Omental fat pad (tissue), 4 donors: ENCODE measurements around the gene SLC22A1. TPM values are rescaled to one million over a fixed set of nuclear protein-coding genes. Genes with fewer than 3 reads are reported as not detected.

Source experiments
- ATAC-seq: fragments of 150-250 bp; one replicate; pipeline ENCODE4 v1.9.1; 2016; ENCODE audit warnings: mild to moderate bottlenecking, moderate library complexity; ENCODE audit not compliant: low FRiP score
- DNase-seq: peaks from one replicate; pipeline ENCODE4 v3.0.0-alpha.2; 2019; ENCODE audit warnings: low spot score
- CTCF ChIP-seq, 3 donors: fragments of 450-650 bp; IDR thresholded peaks; one replicate each; pipeline ENCODE4 v1.5.1; 2016 to 2017; ENCODE audit warnings: antibody characterized with exemption in 3 of 3, mild to moderate bottlenecking in 3 of 3, moderate library complexity in 2 of 3
- small RNA-seq: library from RNA; depleted of rRNA; stranded (forward); fragments of <200 nt; gene quantifications from one replicate; pipeline ENCODE3, GENCODE V24; 2016
- total RNA-seq, 4 donors: library from RNA; depleted of rRNA; stranded (reverse); fragments of >200 nt; gene quantifications; one replicate each; pipeline ENCODE4 v1.1.0, GENCODE V29; 2016

Gene SLC22A1
- total RNA-seq, 4 donors from 2014 or later: 0.65 to 2.5 (median 1.0) TPM

GRCh38 chr6:160203953-160204352 is 82.3 kb downstream of the SLC22A1 start:
- TF ChIP-seq CTCF (IDR thresholded peaks at IDR 0.05): no peak
- DNase-seq: no peak
- ATAC-seq: no peak

- no peak for DNase-seq
- TF ChIP-seq CTCF (IDR thresholded peaks at IDR 0.05): no peak
- ATAC-seq: no peak
Observed at GRCh38 chr6:160204710-160205109, 83.1 kb downstream of the SLC22A1 start.

- DNase-seq: no peak
- no peak for TF ChIP-seq CTCF (IDR thresholded peaks at IDR 0.05)
- no peak for ATAC-seq
Observed at GRCh38 chr6:160207618-160208017, 86.0 kb downstream of the SLC22A1 start.

Small RNA genes within 50 kb of the gene (small RNA-seq; reads per million reads assigned to genes)
- not detected for gene AL645733.1

Other genes starting within 250 kb of the SLC22A1 start
- under 1 TPM in 1 of 4 donors, not detected in 3; under 0.01 TPM for gene MAS1, start 230.8 kb upstream of the SLC22A1 start, total RNA-seq
- gene IGF2R, start 152.7 kb upstream of the SLC22A1 start, total RNA-seq: 100 to 1,000 TPM in 3 of 4 donors, 10 to 100 TPM in 1; 69.9 to 131 (median 110) TPM
- not detected for gene SLC22A2, start 137.0 kb downstream of the SLC22A1 start, total RNA-seq
- gene SLC22A3, start 226.6 kb downstream of the SLC22A1 start, total RNA-seq: 10 to 100 TPM in 3 of 4 donors, 1 to 10 TPM in 1; 6.7 to 14.3 (median 13.2) TPM